Hematopoietic multipotent progenitor cell treated with erythropoietin and hydrocortisone succinate and interleukin-3 and kit ligand, for 8 days (in vitro differentiated cells): ENCODE measurements around the gene NFXL1.
"Not testable (repeated sequence)": the region's sequence is repeated elsewhere in the genome, so short reads cannot be mapped to it uniquely, and the experiment has no call there.

Experiments
- DNase-seq: peaks from one replicate; pipeline ENCODE4 v3.0.0-alpha.2; 2015

NFXL1 gene

DNA sequence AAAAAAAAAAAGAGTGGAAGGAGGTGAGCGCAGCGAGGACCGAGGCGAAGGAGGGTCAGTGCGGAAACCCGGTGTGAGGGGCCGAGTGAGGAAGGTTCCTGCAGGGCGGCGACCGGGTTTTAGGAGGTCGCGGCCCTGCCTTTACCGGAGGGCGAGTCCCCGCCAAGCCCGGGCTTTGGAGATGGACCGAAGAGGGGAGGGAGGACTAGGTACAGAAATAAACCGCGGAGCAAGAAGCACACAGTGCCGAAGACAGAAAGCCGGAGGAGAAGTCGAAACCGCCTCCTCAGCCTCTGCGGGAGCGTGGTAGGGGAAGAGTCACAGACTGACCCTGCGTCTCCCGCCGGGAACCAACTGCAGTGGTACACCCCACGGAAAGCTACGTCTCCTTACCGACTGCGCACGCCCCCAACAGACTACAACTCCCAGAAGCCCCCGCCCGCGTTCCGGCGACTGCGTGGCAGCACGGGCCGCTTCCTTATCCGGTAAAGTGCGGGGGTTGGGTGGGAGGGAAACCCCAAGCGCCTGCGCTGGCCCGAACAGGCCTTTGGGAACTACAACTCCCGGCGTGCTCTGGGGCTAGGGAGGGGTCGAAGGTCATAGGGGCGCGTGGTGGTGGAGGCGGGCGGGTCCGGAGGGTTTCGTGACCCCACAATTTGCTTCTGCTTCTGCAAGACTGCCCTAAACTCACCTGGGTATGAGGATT, at the start of gene NFXL1:
Gene NFXL1 (minus strand): TSS at position 364 of the 706 bp plus-strand sequence. CDS start 380 bp downstream, outside the sequence.
- DNase-seq, result peak; percentile 96

DNA sequence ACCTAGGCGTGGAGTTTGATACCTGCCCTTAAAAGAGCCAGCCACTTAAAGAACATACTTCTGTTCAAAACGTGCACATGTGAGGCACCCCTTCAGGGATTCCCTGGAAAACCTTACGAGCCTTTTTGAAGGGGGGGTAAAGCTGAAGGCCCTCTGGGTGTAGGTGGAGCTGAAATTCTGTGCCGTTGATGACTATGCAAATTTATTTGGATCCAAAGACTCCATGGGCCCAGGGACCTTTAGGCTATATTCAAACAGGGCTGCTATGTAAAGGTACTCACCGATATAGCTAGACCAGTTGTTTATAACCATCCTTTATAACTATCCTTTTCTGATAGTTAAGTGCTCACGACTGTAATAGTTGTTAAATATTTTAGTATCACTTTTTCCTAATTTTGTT, 40.3 kb upstream of the NFXL1 start:
- DNase-seq, result no peak

DNA sequence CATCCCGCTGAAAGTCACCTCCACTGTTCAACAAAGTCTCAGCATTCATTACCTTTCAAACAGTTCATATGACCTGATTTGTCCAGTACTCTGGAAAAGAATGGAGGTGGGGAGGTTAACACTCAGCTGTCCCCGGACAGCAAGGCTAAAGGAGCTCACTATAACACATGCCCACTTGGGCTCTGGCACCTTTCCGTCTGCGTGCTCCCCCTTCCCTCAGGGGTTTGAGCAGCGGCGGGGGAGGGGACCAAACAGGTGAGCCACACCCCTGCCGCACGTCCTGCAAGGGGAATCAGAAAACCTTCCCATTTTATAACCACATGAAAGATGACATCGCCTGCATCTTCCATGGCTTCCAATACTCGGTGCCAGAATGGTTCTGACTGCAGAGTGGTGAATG, 39.9 kb upstream of the NFXL1 start:
- DNase-seq, result no peak

DNA sequence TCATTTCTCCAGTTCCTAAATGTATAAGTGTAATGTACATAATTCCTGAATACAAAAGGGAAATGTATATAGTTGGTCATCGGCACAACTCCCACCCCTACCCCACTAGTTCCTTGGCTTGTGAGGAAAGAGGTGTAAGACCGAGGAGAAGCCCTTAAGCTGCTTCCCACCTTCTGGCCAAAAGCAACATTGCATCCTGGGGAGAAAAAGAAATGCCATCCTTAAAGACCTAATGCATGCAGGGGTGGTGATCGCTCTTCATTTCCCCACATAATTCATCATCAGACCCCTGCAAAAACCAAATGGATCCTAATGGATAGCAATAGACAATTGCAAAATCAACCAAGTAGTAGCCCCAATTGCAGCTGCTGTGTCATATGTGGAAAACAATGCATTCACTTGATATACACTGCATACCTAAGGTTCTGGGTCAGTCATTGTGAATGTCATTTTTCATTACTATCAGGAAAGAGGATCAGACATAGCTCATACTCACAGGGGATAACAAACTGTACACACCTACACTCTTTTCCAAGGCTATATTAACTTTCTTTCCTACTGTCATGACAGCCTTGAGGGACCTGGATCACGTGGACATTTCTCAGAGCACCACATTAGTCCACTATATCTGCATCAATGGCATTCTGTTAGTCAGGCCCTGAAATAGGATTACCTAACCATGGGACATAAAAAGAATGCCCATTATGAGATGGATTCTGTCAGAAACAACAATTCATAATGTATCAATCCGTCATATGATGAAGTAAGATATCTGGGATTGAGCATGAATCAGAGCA, 31.7 kb upstream of the NFXL1 start:
- no peak for DNase-seq

DNA sequence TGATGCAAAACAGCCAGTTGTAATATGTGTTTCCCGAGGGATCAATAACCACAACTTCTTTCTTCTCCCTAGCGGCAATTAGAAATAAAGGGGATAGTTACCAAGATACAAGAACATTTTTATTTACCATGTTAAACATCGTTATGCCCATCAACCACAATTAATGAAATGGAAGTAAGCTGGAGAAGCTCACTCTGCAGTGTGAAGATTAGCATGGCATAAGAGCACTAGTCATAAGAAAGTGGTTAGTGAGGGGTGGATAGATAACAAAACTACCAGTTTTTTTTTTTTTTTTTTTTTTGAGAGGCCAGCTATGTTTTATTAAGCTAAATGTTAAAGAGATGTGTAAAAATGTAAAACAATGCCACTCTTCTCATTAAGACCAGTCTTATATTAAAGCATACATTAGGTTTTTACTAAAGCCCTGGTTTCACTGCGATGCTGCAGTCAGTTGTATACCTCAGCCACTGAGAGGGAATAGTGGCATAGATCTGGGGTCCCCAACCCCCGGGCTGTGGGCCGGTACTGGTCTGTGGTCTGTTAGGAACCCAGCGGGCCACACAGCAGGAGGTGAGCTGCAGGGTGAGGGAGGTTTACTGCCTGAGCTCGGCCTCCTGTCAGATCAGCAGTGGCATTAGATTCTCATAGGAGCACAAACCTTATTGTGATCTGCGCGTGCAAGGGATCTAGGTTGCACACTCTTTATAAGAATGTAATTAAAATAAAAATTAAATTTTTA, 27.9 kb upstream of the NFXL1 start:
- peak; percentile 53 for DNase-seq

DNA sequence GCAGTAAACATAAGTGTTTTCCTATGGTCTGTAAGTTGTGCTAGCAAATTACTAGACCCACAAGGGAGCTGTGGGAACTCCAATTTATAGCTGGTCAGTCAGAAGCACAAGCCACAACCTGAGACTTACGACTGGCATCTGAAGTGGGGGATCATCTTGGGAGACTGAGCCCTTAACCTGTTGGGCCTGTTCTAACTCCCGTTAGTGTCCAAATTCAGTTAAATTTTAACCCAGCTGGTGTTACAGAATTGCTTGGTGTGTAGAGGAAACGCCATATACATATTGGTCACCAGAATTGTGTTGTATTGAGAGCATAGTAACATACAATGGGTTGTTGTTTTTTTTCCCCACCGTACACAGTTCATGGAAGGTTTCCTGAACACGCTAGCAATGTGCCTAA, 25.1 kb upstream of the NFXL1 start:
- DNase-seq, result no peak

DNA sequence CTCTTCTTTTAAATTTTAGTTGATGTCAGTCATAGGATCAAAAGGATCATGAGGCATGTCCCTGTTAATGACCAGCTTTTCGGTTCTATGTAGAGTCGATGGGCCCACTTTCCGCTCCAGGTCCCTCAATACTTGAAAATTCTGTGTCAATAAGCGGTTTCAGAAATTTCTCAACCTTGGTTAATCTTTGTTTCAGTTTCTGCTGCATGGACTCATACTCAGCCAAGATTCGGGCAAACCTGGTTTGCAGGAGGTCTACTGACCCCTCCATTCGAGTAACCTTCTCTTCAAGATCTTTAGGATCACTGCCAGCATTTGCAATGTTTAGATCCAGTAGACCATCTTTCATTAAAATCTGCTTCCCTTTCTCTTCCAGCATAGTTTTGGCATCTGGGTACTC, 22.0 kb upstream of the NFXL1 start:
- no peak for DNase-seq

DNA sequence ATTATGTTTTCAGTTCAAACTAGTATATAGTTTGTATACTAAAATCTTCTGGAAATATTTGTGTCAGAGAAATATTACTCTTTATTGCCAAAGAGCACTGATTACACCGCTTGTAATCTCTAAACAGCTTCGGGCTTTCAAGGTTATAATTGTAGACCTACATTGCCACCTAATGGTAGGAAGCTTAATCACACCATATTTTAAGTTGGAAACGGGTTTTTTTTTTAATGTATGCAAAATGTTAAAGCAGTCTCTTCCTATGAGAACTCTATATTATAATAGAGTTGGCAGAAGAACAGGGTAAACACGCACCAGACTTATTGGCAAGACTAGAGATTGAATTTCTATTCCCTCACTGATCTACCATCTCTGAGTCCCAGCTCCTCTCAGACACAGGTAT, 19.5 kb upstream of the NFXL1 start:
- DNase-seq, result peak; percentile 57

DNA sequence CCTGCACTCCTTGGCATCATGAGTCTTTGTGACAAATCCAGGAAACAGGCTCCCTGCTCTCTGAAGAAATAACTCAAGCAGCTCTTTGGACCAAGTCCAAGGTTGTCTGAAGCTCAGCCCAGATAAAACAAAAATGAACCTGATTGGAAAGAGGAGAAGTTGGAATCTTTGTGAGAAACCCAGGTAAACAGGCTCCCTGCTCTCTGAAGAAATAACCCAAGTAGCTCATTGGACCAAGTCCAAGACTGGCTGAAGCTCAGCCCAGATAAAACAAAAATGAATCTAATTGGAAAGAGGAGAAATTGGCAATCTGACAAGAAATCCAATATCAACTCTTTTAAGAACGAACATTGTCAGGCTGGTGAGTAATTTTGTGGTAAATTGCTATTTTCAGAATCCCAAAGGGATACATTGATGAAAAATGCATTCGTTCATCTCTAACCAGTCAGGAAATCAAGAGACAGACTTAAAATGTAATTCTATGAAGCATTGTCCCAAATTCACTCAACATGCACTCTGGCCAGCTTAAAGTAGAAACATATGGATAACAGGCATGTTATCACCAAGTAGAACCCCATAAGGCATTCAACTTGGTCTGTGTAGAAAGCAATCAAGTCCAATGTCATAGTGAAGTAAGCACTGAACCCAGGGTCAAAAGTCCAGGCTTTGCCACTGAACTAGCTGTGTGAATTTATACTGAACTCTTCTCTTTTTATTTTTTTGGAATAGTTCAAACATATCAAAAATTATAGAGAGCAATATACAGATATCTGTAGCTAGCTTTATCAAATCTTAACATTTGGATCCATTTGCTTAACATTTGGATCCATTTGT, 16.8 kb upstream of the NFXL1 start:
- peak; percentile 42 for DNase-seq

DNA sequence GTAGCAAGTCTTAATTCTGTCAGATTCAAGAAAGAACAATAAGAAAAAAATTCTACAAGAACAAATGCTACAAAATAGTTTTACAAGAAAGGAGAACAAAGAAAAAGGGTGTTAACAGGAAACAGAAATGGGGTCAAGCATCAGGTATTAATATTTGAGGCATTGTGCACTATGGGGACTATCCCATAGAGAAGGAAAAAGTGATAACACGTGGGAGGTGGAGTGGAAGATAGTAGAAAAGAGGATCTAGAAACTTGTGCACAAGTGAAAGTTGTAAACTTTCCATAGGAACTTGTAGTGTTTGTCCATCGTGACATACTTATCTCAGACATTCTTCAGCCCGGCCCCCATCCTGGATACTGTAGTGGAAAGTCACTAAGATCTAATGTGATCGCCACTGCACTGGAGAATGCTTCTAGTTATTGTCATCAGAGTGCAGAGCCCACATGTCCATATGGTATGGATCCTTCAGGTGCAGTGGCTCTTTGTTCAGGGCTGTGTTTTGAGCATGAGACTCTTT, 15.4 kb upstream of the NFXL1 start:
- DNase-seq, result no peak

DNA sequence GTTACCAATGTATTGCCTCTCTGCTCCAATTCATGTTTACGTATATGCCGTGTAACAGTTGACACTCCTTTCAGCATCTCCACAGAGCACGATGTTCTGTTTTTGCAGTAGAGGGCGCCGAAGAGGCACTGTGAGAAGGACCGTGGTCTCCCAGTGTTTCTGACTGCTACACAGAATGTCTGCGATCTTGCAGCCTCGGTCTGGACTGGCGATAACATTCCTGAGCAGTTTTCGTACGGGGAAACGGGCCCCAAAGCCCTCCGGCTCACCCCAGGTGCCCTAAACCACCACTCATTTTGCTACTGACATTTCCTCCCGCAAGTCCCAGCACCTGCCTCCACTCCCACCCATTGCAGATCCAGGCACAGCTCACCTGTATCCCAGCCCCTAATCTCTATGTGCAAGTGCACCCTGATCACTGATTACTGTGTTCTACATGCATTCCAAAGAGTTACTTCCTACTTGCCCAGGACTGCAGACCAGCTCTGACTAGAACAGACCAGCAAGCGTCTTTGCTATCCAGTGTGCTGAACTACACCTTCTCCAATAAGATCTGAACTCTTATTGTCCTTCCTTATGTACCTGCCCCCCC, 12.4 kb upstream of the NFXL1 start:
- DNase-seq, result peak; percentile 74

DNA sequence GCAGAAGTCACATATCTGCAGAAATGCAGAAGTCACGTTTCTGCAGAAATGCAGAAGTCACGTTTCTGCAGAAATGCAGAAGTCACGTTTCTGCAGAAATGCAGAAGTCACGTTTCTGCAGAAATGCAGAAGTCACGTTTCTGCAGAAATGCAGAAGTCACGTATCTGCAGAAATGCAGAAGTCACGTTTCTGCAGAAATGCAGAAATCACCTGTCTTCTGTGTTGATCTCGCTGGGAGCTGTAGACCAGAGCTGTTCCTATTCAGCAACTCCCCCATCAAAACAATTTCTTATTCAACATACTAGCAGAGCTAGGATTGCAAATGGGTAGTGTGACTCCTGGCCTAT, 8.9 kb upstream of the NFXL1 start:
- DNase-seq, result not testable (repeated sequence)

DNA sequence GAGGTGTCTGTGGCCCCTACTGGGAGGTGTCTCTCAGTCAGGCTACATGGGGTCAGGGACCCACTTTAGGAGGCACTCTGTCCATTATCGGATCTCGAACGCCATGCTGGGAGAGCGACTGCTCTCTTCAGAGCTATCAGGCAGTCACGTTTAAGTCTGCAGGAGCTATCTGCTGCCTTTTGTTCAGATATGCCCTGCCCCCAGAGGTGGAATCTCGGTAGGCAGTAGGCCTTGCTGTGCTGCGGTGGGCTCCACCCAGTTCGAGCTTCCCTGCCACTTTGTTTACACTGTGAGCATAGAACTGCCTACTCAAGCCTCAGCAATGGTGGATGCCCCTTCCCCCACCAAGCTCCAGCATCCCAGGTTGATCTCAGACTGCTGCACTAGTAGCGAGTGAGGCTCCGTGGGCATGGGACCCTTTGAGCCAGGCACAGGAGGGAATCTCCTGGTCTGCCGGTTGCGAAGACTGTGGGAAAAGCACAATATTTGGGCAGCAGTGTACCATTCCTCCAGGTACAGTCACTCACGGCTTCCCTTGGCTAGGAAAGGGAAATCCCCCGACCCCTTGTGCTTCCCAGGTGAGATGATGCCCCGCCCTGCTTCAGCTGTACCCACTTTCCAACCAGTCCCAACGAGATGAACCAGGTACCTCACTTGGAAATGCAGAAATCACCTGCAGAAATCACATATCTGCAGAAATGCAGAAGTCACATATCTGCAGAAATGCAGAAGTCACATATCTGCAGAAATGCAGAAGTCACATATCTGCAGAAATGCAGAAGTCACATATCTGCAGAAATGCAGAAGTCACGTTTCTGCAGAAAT, 8.3 kb upstream of the NFXL1 start:
- peak; percentile 12 for DNase-seq

DNA sequence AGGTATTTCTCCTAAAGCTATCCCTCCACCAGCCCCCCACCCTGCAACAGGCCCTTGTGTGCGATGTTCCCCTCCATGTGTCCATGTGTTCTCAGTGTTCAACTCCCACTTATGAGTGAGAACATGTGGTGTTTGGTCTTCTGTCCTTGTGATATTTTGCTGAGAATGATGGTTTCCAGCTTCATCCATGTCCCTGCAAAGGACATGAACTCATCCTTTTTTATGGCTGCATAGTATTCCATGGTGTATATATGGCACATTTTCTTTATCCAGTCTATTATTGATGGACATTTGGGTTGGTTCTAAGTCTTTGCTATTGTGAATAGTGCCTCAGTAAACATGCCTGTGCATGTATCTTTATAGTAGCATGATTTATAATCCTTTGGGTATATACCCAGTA, 2.8 kb upstream of the NFXL1 start:
- not testable (repeated sequence) for DNase-seq

DNA sequence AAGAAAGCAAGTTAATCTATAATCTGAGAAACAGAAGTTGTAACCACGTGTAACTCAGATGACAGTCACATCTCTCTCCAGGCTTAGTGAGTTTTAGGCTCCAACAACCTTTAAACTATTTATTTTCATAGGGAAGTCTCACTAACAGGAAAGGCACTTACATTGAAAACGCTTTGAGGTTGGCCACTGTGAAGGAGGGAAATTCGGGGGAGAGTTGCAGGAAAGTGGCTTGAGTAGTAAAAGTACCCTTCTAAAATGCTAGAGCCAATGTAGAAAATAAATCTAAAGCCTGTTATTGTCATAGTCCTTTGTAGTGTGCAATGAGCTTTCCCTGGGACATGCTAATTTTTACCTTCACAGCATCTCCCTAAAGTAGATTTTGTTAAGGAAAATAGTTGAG, 995 bp upstream of the NFXL1 start:
- no peak for DNase-seq

DNA sequence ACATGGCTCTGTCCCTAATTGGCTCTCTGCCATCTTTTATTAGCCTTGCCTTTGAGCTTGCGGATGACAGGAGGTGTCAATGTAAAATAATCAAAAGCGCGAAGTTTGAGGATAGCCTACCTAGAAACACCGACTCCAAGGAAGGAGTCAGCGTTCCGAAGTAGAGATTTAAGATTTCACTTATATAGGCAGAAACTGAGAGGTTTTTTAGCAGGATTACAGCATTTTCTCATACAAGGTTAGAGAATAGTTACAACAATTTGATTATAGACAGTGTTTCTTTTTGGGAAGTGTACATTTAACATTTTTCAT, 499 bp upstream of the NFXL1 start:
- no peak for DNase-seq

DNA sequence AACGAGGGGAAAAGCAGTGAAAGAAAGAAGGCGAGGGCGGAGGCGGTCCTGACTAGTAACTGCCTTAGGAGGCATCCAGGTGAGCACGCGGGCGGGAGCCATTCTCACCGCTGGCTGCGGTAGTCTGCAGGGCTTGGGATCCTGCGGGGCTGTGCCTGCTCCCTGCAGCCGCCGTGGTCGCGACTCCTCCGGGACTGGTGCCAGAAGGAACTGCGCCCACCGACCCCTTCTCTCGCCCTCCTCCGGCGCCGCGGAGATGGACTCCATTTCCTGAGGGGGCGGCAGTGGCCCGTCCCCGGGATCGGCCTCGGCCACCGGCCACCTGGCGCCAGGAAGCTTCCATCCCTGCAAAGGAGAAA, 543 bp downstream of the NFXL1 start:
- DNase-seq, result peak; percentile 16

DNA sequence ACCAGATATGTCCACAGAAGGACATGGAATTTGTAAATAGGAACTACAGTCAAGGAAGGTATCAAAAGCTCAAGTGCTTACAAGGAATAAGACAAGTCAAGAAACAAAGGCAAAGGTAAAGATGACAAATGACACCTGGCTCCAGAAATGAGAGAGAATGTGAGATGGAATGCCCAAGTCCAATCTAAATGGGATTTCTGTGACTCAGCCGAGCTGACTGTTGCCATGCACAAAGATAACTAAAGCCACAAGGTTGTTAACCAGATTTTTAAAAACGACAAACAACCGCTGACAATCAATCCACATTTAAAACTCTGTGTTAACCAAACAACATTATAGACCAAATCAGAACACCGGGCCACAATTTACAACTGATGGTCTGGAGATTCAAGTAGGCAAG, 1.1 kb downstream of the NFXL1 start:
- DNase-seq, result peak; percentile 21

DNA sequence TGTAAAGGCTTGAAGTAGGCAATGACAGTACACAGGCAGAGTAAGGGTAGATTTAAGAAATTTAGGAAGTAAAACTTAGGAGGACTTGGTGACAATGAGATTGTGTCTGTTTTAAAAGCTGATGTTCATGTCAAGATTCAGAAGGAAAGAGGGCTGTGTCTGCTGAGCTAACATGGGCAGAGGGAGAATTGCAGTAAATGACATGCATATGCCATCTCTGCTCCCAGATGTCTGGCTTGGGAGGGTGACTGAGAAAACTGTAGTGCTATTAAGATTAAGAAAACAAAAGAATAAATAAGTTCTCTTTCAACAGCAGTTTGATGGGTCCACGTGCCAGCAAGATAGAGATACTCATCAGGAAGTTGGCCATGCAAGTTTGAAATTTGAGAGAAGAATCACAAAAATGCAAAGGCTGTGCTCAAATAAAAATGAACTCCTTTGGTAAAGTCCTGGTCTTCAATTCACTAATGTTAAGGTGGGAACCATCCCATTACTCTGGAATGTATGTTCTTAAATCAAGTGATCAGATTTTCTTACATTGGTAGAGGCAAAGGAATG, 7.2 kb downstream of the NFXL1 start:
- DNase-seq, result no peak

DNA sequence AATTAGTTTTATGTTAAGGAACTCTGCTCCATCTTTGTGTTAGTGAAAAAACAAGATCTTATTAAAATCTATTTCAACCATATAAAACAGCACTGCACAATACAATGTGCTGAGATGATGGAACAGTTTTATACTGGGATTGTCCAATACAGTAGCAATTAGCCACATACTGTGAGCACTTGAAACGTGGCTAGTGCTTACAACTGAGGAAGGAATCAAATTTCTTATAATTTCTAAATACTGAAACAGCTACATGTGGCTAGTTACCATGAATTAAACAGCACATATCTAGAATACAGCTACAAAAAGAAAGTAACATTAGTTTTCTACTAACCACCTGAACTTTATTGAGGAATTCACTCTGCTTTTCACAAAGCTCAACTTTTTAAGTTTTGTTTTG, 14.7 kb downstream of the NFXL1 start:
- DNase-seq, result no peak

DNA sequence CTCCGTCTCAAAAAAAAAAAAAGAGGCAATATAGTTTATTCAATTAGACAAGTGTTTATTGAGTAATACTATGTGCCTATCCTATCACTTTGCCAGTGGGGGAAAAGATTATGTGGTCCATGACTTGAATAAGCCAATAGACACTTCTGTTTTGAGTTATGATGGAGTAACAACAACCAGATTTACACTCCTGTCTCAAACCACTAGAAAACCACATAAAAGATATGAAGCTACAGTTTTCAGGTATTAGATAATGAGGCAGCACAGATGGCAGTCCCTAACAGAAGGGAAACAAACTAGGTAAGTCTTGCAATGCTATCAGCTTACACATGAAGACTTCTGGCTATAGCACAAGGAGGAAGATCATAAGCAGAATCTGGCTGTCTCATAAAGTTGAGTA, 22.5 kb downstream of the NFXL1 start:
- no peak for DNase-seq
